AML-193 (cell line): ENCODE measurements around the gene ZNF23.
"Not testable (repeated sequence)": the region's sequence is repeated elsewhere in the genome, so short reads cannot be mapped to it uniquely, and the experiment has no call there.

Source experiments
- DNase-seq, 2 experiments: peaks; one replicate each; lab custom pipeline; 2025; lab: John Stamatoyannopoulos, UW

Gene ZNF23

GRCh38 chr16:71461686-71462648, at the start of gene ZNF23:
TSS of gene ZNF23 (minus strand) at chr16:71462247. CDS start at chr16:71456796, 5,451 bp downstream.
- DNase-seq: peak; percentile 47 to 53

GRCh38 chr16:71507061-71507460, 45.0 kb upstream of the ZNF23 start:
- DNase-seq: no peak

GRCh38 chr16:71504901-71505300, 42.9 kb upstream of the ZNF23 start:
- DNase-seq: no peak

GRCh38 chr16:71504051-71504450, 42.0 kb upstream of the ZNF23 start:
- DNase-seq: not testable (repeated sequence)

GRCh38 chr16:71501547-71501946, 39.5 kb upstream of the ZNF23 start:
- no peak for DNase-seq

GRCh38 chr16:71500964-71501363, 38.9 kb upstream of the ZNF23 start:
- no peak for DNase-seq

- peak; percentile 52 to 58 for DNase-seq
Observed at GRCh38 chr16:71499775-71500364, 37.8 kb upstream of the ZNF23 start.

- no peak for DNase-seq
Observed at GRCh38 chr16:71498031-71498430, 36.0 kb upstream of the ZNF23 start.

- DNase-seq: no peak
Observed at GRCh38 chr16:71493213-71493612, 31.2 kb upstream of the ZNF23 start.

GRCh38 chr16:71492786-71493185, 30.7 kb upstream of the ZNF23 start:
- no peak for DNase-seq

- DNase-seq: no peak
Observed at GRCh38 chr16:71491054-71491453, 29.0 kb upstream of the ZNF23 start.

GRCh38 chr16:71490361-71490760, 28.3 kb upstream of the ZNF23 start:
- DNase-seq: no peak

- no peak for DNase-seq
Observed at GRCh38 chr16:71489122-71489521, 27.1 kb upstream of the ZNF23 start, which contains the start of gene ZNF19. TSS of gene ZNF19 (minus strand) at chr16:71489324. CDS start at chr16:71482114, 7,210 bp downstream.

- DNase-seq: peak; percentile 70 to 78
Observed at GRCh38 chr16:71484006-71484893, 22.2 kb upstream of the ZNF23 start.

GRCh38 chr16:71482569-71482968, 20.5 kb upstream of the ZNF23 start:
- no peak for DNase-seq

- no peak for DNase-seq
Observed at GRCh38 chr16:71480956-71481355, 18.9 kb upstream of the ZNF23 start.

- DNase-seq: peak in 1 of 2 experiments; percentile 14
Observed at GRCh38 chr16:71479420-71479819, 17.4 kb upstream of the ZNF23 start.

- no peak for DNase-seq
Observed at GRCh38 chr16:71476457-71477124, 14.5 kb upstream of the ZNF23 start.

- DNase-seq: no peak
Observed at GRCh38 chr16:71474864-71475263, 12.8 kb upstream of the ZNF23 start.

GRCh38 chr16:71473891-71474290, 11.8 kb upstream of the ZNF23 start:
- DNase-seq: no peak

- DNase-seq: no peak
Observed at GRCh38 chr16:71472931-71473330, 10.9 kb upstream of the ZNF23 start.

GRCh38 chr16:71472051-71472450, 10.0 kb upstream of the ZNF23 start:
- no peak for DNase-seq
